Caco-2 (cell line): Measurements from ENCODE around the gene MEOX1. TPM values are rescaled to one million over a fixed set of nuclear protein-coding genes. Genes with fewer than 3 reads are reported as not detected.
A peak's percentile ranks its signal among the peaks of the same experiment; 100 is the strongest.

Source experiments
- BruUV-seq: library from RNA; stranded (reverse); fragments of 400-500 nt; replicated peaks from 2 replicates; lab custom pipeline; 2021; lab: Mats Ljungman, UMichigan
- CTCF ChIA-PET: fragments of 300-600 bp; sonication (Branson Sonifier 250); formaldehyde crosslinking; loops from one replicate; lab custom pipeline; 2022; ENCODE audit warnings: antibody characterized with exemption; lab: Charles Lee
- POLR2A ChIA-PET: fragments of 300-600 bp; sonication (Branson Sonifier 250); formaldehyde crosslinking; loops from one replicate; lab custom pipeline; 2022; ENCODE audit warnings: antibody characterized with exemption; lab: Charles Lee
- DNase-seq, 2 experiments: peaks; one replicate each; pipeline versions ENCODE4 v3.0.0 to v3.0.0-alpha.2; 2020 to 2022
- H3K27me3 ChIP-seq: replicated peaks from 2 replicates; pipeline ENCODE4 v1.6.0; 2011; ENCODE audit warnings: low read length; ENCODE audit not compliant: control insufficient read depth, insufficient read depth
- H3K36me3 ChIP-seq: 2 replicates; pipeline ENCODE4 v1.5.1; 2011; ENCODE audit warnings: low read length; ENCODE audit not compliant: control insufficient read depth, insufficient read depth
- H3K4me1 ChIP-seq: fragments of 250-450 bp; sonication (Bioruptor Pico); 2 replicates; pipeline ENCODE4 v1.5.1; 2020; ENCODE audit warnings: mild to moderate bottlenecking
- H3K4me3 ChIP-seq: 2 replicates; pipeline ENCODE4 v1.5.1; 2011; ENCODE audit warnings: low read depth, mild to moderate bottlenecking, control low read depth, low read length
- H3K9me3 ChIP-seq: fragments of 250-450 bp; sonication (Bioruptor Pico); 2 replicates; pipeline ENCODE4 v1.5.1; 2020; ENCODE audit warnings: mild to moderate bottlenecking, moderate library complexity
- H3K27ac Mint-ChIP-seq: one replicate; pipeline ENCODE4 v1.8.0; 2022; ENCODE audit warnings: mixed read lengths; ENCODE audit not compliant: unreplicated experiment
- H3K27me3 Mint-ChIP-seq: one replicate; pipeline ENCODE4 v1.8.0; 2022; ENCODE audit warnings: mixed read lengths; ENCODE audit not compliant: insufficient read depth, unreplicated experiment
- H3K36me3 Mint-ChIP-seq: one replicate; pipeline ENCODE4 v1.8.0; 2022; ENCODE audit warnings: mild to moderate bottlenecking, mixed read lengths; ENCODE audit not compliant: insufficient read depth, unreplicated experiment
- H3K4me1 Mint-ChIP-seq: one replicate; pipeline ENCODE4 v1.8.0; 2022; ENCODE audit warnings: low read depth, mixed read lengths; ENCODE audit not compliant: unreplicated experiment
- H3K4me3 Mint-ChIP-seq: one replicate; pipeline ENCODE4 v1.8.0; 2022; ENCODE audit warnings: mild to moderate bottlenecking, moderate library complexity, mixed read lengths; ENCODE audit not compliant: unreplicated experiment
- H3K9me3 Mint-ChIP-seq: one replicate; pipeline ENCODE4 v1.8.0; 2022; ENCODE audit warnings: mixed read lengths; ENCODE audit not compliant: unreplicated experiment
- CTCF ChIP-seq, 2 experiments: fragments of 200-600 bp in 1 of 2; IDR thresholded peaks; 1 replicate in 1 of 2; 2 replicates in 1 of 2; pipeline versions ENCODE4 v1.5.1 to v1.8.0; 2011 to 2022; ENCODE audit warnings: antibody characterized with exemption in 1 of 2, control low read depth in 1 of 2, inconsistent platforms in 1 of 2, low read depth in 1 of 2, low read length in 1 of 2, mild to moderate bottlenecking in 1 of 2, moderate library complexity in 1 of 2; ENCODE audit not compliant: insufficient read depth in 1 of 2, severe bottlenecking in 1 of 2, unreplicated experiment in 1 of 2
- intact Hi-C: fragments of 100-400 bp; cut with micrococcal nuclease; formaldehyde crosslinking; loops from one replicate; pipeline ENCODE4 v1.10.0; 2022; ENCODE audit not compliant: unreplicated experiment
- total RNA-seq: library from RNA; stranded (reverse); gene quantifications from 2 replicates; pipeline ENCODE4 v1.2.3, GENCODE V29; 2022

Gene MEOX1
- total RNA-seq, 1 experiment from 2014 or later, result 1.7 TPM

- H3K4me3 ChIP-seq, result no peak overlapping the region
- TF ChIP-seq CTCF (IDR thresholded peaks at IDR 0.05; ENCODE audit: insufficient read depth in 1 of 2, low read depth in 1 of 2, low read length in 1 of 2, severe bottlenecking in 1 of 2, unreplicated experiment in 1 of 2), result no peak
- Mint-ChIP-seq H3K27me3 (no peaks in the 10 kb centered on the region), H3K4me1 (peaks cover 57% of the 10 kb centered on the region), H3K36me3 (no peaks in the 10 kb centered on the region), H3K4me3 (no peak overlapping the region), H3K9me3 (no peaks in the 10 kb centered on the region), H3K27ac (peak overlapping the region; percentile 56)
- peaks cover 43% of the 10 kb centered on the region for H3K4me1 ChIP-seq
- H3K36me3 ChIP-seq, result no peaks in the 10 kb centered on the region
- peak; percentile 39 to 48 for DNase-seq
- intact Hi-C loops, result no loop called here
- no TSS peak for BruUV-seq
- H3K27me3 ChIP-seq, result no peaks in the 10 kb centered on the region
- ChIA-PET CTCF (interaction anchor here (0.7 to 1.6 kb wide), 4 partner anchors 10 to 82 kb away, joined by 3 to 5 read pairs (median 4); no protein-coding TSS in a partner anchor), POLR2A (no interaction called here)
- H3K9me3 ChIP-seq, result peaks cover 10% of the 10 kb centered on the region; the same call in 1 of the 2 replicates
Measured at GRCh38 chr17:43591779-43592562, 69.8 kb downstream of the MEOX1 start.

GRCh38 chr17:43591001-43591400 lies 70.7 kb downstream of the MEOX1 start:
- H3K4me3 ChIP-seq, result no peak overlapping the region
- intact Hi-C loops, result no loop called here
- no peak for TF ChIP-seq CTCF (IDR thresholded peaks at IDR 0.05; ENCODE audit: insufficient read depth in 1 of 2, low read depth in 1 of 2, low read length in 1 of 2, severe bottlenecking in 1 of 2, unreplicated experiment in 1 of 2)
- DNase-seq, result no peak
- no peaks in the 10 kb centered on the region for H3K9me3 Mint-ChIP-seq
- H3K36me3 Mint-ChIP-seq, result no peaks in the 10 kb centered on the region
- peaks cover 49% of the 10 kb centered on the region for H3K4me1 Mint-ChIP-seq
- ChIA-PET POLR2A (no interaction called here), CTCF (interaction anchor here (0.7 to 1.6 kb wide), 3 partner anchors 11 to 83 kb away, joined by 3 to 5 read pairs (median 4); no protein-coding TSS in a partner anchor)
- H3K4me3 Mint-ChIP-seq, result no peak overlapping the region
- no peaks in the 10 kb centered on the region for H3K27me3 Mint-ChIP-seq
- H3K9me3 ChIP-seq, result peaks cover 10% of the 10 kb centered on the region; the same call in 1 of the 2 replicates
- H3K36me3 ChIP-seq, result no peaks in the 10 kb centered on the region
- peaks cover 40% of the 10 kb centered on the region for H3K4me1 ChIP-seq
- no peaks in the 10 kb centered on the region for H3K27me3 ChIP-seq
- peak overlapping the region; percentile 56 for H3K27ac Mint-ChIP-seq
- no TSS peak for BruUV-seq

Other genes starting within 250 kb of the MEOX1 start
- 56.3 and 66.8 TPM in 2 replicates for gene DHX8, start 177.9 kb downstream of the MEOX1 start, total RNA-seq
- gene ETV4, start 115.6 kb downstream of the MEOX1 start, total RNA-seq, result 37.8 and 48.5 TPM in 2 replicates
- gene SOST, start 96.9 kb upstream of the MEOX1 start, total RNA-seq, result not detected in 2 replicates
- 78.8 and 86.3 TPM in 2 replicates for gene DUSP3, start 117.1 kb upstream of the MEOX1 start, total RNA-seq
- gene CFAP97D1, start 118.5 kb upstream of the MEOX1 start, total RNA-seq, result 0.18 TPM in 1 of 2 replicates, not detected in the other
- 7.9 and 8.3 TPM in 2 replicates for gene MPP3, start 171.2 kb upstream of the MEOX1 start, total RNA-seq
- gene CD300LG, start 185.3 kb upstream of the MEOX1 start, total RNA-seq, result not detected in 2 replicates
- gene MPP2, start 245.6 kb upstream of the MEOX1 start, total RNA-seq, result 5.2 and 5.6 TPM in 2 replicates